ENCODE data around the gene ANKRD26.
"Not testable (repeated sequence)": the region's sequence is repeated elsewhere in the genome, so short reads cannot be mapped to it uniquely, and the experiment has no call there.

Gene ANKRD26

GRCh38 chr10:27072436-27073114 lies 27.7 kb downstream of the ANKRD26 start:
- no peak for TF ChIP-seq CTCF (IDR thresholded peaks at IDR 0.05)
- Mint-ChIP-seq H3K36me3 (ENCODE audit: low read depth) (peaks cover 82% of the 10 kb centered on the region), H3K27me3 (ENCODE audit: low read depth, poor library complexity) (no peaks in the 10 kb centered on the region), H3K9me3 (no peaks in the 10 kb centered on the region), H3K27ac (no peak overlapping the region), H3K4me1 (no peaks in the 10 kb centered on the region), H3K4me3 (no peak overlapping the region)
- DNase-seq = no peak

GRCh38 chr10:27068217-27068891 lies 31.9 kb downstream of the ANKRD26 start:
- no peak overlapping the region for H3K27ac Mint-ChIP-seq
- DNase-seq = no peak
- TF ChIP-seq CTCF (IDR thresholded peaks at IDR 0.05) = no peak
- H3K4me1 Mint-ChIP-seq = no peaks in the 10 kb centered on the region
- H3K27me3 Mint-ChIP-seq (ENCODE audit: low read depth, poor library complexity) = no peaks in the 10 kb centered on the region
- peaks cover 60% of the 10 kb centered on the region for H3K36me3 Mint-ChIP-seq (ENCODE audit: low read depth)
- no peak overlapping the region for H3K4me3 Mint-ChIP-seq
- no peaks in the 10 kb centered on the region for H3K9me3 Mint-ChIP-seq

- Mint-ChIP-seq H3K4me3 (no peak overlapping the region), H3K36me3 (ENCODE audit: low read depth) (peaks cover 56% of the 10 kb centered on the region), H3K27ac (no peak overlapping the region), H3K27me3 (ENCODE audit: low read depth, poor library complexity) (no peaks in the 10 kb centered on the region), H3K4me1 (no peaks in the 10 kb centered on the region), H3K9me3 (no peaks in the 10 kb centered on the region)
- TF ChIP-seq CTCF (IDR thresholded peaks at IDR 0.05) = no peak
- DNase-seq = no peak
Measured at GRCh38 chr10:27065084-27065483, 35.2 kb downstream of the ANKRD26 start.

GRCh38 chr10:27052656-27053055 lies 47.6 kb downstream of the ANKRD26 start:
- H3K9me3 Mint-ChIP-seq = no peaks in the 10 kb centered on the region
- no peaks in the 10 kb centered on the region for H3K4me1 Mint-ChIP-seq
- H3K27me3 Mint-ChIP-seq (ENCODE audit: low read depth, poor library complexity) = no peaks in the 10 kb centered on the region
- no peak for DNase-seq
- H3K27ac Mint-ChIP-seq = no peak overlapping the region
- H3K36me3 Mint-ChIP-seq (ENCODE audit: low read depth) = peaks cover 30% of the 10 kb centered on the region
- TF ChIP-seq CTCF (IDR thresholded peaks at IDR 0.05) = no peak
- H3K4me3 Mint-ChIP-seq = no peak overlapping the region

- not testable (repeated sequence) for H3K9me3 Mint-ChIP-seq; H3K27ac Mint-ChIP-seq; DNase-seq; H3K27me3 Mint-ChIP-seq (ENCODE audit: low read depth, poor library complexity); H3K4me3 Mint-ChIP-seq
- Mint-ChIP-seq H3K4me1 (peaks cover 11% of the 10 kb centered on the region), H3K36me3 (ENCODE audit: low read depth) (peaks cover 61% of the 10 kb centered on the region)
Measured at GRCh38 chr10:27045247-27045646, 55.0 kb downstream of the ANKRD26 start.

- Mint-ChIP-seq H3K36me3 (ENCODE audit: low read depth) (peaks cover 69% of the 10 kb centered on the region), H3K9me3 (no peaks in the 10 kb centered on the region), H3K27ac (peak overlapping the region; percentile 68), H3K4me3 (no peak overlapping the region), H3K27me3 (ENCODE audit: low read depth, poor library complexity) (no peaks in the 10 kb centered on the region), H3K4me1 (peaks cover 13% of the 10 kb centered on the region)
- DNase-seq = no peak
- TF ChIP-seq CTCF (IDR thresholded peaks at IDR 0.05) = no peak
Measured at GRCh38 chr10:27041196-27041595, 59.1 kb downstream of the ANKRD26 start.
